Smooth muscle cell (in vitro differentiated cells): ENCODE measurements around the gene VWF. TPM values are rescaled to one million over a fixed set of nuclear protein-coding genes. Genes with fewer than 3 reads are reported as not detected.

Experiments
- DNase-seq: peaks from one replicate; lab custom pipeline; 2025; ENCODE audit not compliant: unreplicated experiment; lab: John Stamatoyannopoulos, UW
- H2AFZ ChIP-seq: fragments of 200-600 bp; sonication (generic); 2 replicates; pipeline ENCODE4 v1.6.0; 2016; ENCODE audit warnings: antibody characterized with exemption, low read depth, mild to moderate bottlenecking
- H3F3A ChIP-seq: fragments of 200-600 bp; sonication (generic); 2 replicates; pipeline ENCODE4 v1.6.0; 2017; ENCODE audit warnings: antibody characterized with exemption, low read depth
- H3K27ac ChIP-seq: fragments of 200-600 bp; sonication (generic); 2 replicates; pipeline ENCODE4 v1.5.1; 2016; ENCODE audit warnings: low read depth, mild to moderate bottlenecking
- H3K27me3 ChIP-seq: fragments of 200-600 bp; sonication (generic); 2 replicates; pipeline ENCODE4 v1.6.1; 2016; ENCODE audit warnings: low read depth, mild to moderate bottlenecking
- H3K36me3 ChIP-seq: fragments of 200-600 bp; sonication (generic); 2 replicates; pipeline ENCODE4 v1.5.1; 2016; ENCODE audit warnings: low read depth
- H3K4me1 ChIP-seq: fragments of 200-600 bp; sonication (generic); 2 replicates; pipeline ENCODE4 v1.5.1; 2016; ENCODE audit warnings: low read depth
- H3K4me2 ChIP-seq: fragments of 200-600 bp; sonication (generic); 2 replicates; pipeline ENCODE4 v1.6.0; 2016; ENCODE audit warnings: mild to moderate bottlenecking
- H3K4me3 ChIP-seq: fragments of 200-600 bp; sonication (generic); 2 replicates; pipeline ENCODE4 v1.5.1; 2016; ENCODE audit warnings: mild to moderate bottlenecking
- H3K79me2 ChIP-seq: fragments of 200-600 bp; sonication (generic); 2 replicates; pipeline ENCODE4 v1.6.0; 2016; ENCODE audit warnings: low read depth, mild to moderate bottlenecking
- H3K9ac ChIP-seq: fragments of 200-600 bp; sonication (generic); 2 replicates; pipeline ENCODE4 v1.6.0; 2016; ENCODE audit warnings: low read depth
- H3K9me3 ChIP-seq: fragments of 200-600 bp; sonication (generic); replicated peaks from 2 replicates; pipeline ENCODE4 v1.5.1; 2016; ENCODE audit warnings: low read depth
- H4K20me1 ChIP-seq: fragments of 200-600 bp; sonication (generic); 2 replicates; pipeline ENCODE4 v1.6.0; 2016; ENCODE audit warnings: low read depth
- WGBS: methylation state at CpG from one replicate; pipeline ENCODE4 v1.1.7; 2016; ENCODE audit warnings: low lambda C conversion rate; 5-methylcytosine and 5-hydroxymethylcytosine counted together
- polyA plus RNA-seq: library from polyadenylated mRNA; unstranded; fragments of >200 nt; fragmentation: Nextera tagmentation; extraction: Ambion mirVana; gene quantifications from 2 replicates; pipeline ENCODE4 v1.2.1, GENCODE V29; 2016
- total RNA-seq: library from RNA; depleted of rRNA; stranded (reverse); fragments of >200 nt; gene quantifications from 2 replicates; pipeline ENCODE4 v1.2.3, GENCODE V29; 2014
- TF ChIP-seq, protein P1 (sequence below): fragments of 200-600 bp; sonication (generic); IDR thresholded peaks from 2 replicates; pipeline ENCODE4 v1.5.1; 2017; ENCODE audit warnings: borderline replicate concordance, mild to moderate bottlenecking, antibody characterized with exemption; ENCODE audit not compliant: insufficient read depth, poor library complexity, severe bottlenecking

Gene VWF
- total and polyA plus RNA-seq, 2 experiments from 2014 or later: 0.19 TPM; not detected in 1

DNA sequence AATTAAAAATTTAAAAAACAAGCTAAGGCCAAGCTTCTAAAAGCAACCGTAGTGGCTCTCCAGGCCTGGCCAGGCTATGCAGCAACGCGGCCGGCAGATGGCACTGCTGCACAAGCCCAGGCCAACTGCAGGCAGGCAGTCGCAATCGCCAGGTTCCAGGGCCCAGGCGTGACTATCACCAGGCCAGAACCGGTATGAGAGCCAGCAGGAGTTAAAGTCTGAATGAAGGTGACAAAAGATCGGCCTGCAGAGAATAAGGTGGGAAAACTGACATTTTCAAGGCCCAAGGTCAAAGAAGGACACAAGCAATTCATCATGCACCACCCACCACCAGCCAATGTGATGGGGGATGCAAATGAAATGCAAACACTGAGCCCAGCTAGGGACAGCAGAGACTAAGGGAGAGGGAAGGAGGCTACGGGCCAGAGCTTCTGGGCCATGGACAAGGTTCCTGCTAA is 135.8 kb downstream of the VWF start:
- no peaks in the 10 kb centered on the region for H3K36me3 ChIP-seq
- H3K79me2 ChIP-seq: no peaks in the 10 kb centered on the region
- H3K9me3 ChIP-seq: no peaks in the 10 kb centered on the region
- H3K4me1 ChIP-seq: no peaks in the 10 kb centered on the region
- H2AFZ ChIP-seq: no peak overlapping the region
- TF ChIP-seq, protein P1, sequence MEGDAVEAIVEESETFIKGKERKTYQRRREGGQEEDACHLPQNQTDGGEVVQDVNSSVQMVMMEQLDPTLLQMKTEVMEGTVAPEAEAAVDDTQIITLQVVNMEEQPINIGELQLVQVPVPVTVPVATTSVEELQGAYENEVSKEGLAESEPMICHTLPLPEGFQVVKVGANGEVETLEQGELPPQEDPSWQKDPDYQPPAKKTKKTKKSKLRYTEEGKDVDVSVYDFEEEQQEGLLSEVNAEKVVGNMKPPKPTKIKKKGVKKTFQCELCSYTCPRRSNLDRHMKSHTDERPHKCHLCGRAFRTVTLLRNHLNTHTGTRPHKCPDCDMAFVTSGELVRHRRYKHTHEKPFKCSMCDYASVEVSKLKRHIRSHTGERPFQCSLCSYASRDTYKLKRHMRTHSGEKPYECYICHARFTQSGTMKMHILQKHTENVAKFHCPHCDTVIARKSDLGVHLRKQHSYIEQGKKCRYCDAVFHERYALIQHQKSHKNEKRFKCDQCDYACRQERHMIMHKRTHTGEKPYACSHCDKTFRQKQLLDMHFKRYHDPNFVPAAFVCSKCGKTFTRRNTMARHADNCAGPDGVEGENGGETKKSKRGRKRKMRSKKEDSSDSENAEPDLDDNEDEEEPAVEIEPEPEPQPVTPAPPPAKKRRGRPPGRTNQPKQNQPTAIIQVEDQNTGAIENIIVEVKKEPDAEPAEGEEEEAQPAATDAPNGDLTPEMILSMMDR: peak; percentile 98
- H3K4me3 ChIP-seq: no peak overlapping the region
- no peak overlapping the region for H3K9ac ChIP-seq
- WGBS: 7% methylated on average over 10 of the region's 10 CpGs
- no peak overlapping the region for H3K4me2 ChIP-seq
- H3K27me3 ChIP-seq: peaks cover 6% of the 10 kb centered on the region
- H3K27ac ChIP-seq: no peak overlapping the region
- no peaks in the 10 kb centered on the region for H3F3A ChIP-seq
- peak; percentile 32 for DNase-seq
- no peaks in the 10 kb centered on the region for H4K20me1 ChIP-seq

DNA sequence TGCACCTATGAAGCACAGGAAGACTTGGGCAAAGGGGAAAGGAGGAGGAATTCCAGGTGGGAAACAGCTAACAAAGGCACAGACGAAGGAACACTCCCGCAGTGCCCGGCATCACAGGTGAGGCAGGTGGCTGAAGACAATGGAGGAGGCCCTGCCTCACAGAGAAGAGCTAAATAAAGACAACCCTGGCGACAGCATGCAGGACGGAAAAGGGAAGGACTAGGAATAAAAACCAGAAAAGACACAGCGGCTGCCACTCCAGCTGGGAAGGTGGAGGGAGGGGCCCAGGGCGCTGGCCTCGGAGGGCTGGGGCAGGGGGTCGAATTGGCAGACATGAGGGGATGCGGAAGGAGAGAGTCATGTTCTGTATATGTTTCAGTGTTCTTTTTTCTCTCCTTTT is 136.4 kb downstream of the VWF start:
- H3K9me3 ChIP-seq: no peaks in the 10 kb centered on the region
- no peaks in the 10 kb centered on the region for H3K36me3 ChIP-seq
- DNase-seq: no peak
- H3K9ac ChIP-seq: no peak overlapping the region
- H2AFZ ChIP-seq: no peak overlapping the region
- H3K4me1 ChIP-seq: no peaks in the 10 kb centered on the region
- 66% methylated on average over 10 of the region's 10 CpGs for WGBS
- H4K20me1 ChIP-seq: no peaks in the 10 kb centered on the region
- H3K79me2 ChIP-seq: no peaks in the 10 kb centered on the region
- H3K27ac ChIP-seq: no peak overlapping the region
- no peaks in the 10 kb centered on the region for H3F3A ChIP-seq
- H3K4me3 ChIP-seq: no peak overlapping the region
- H3K27me3 ChIP-seq: peaks cover 6% of the 10 kb centered on the region
- TF ChIP-seq, protein P1: no peak
- no peak overlapping the region for H3K4me2 ChIP-seq

DNA sequence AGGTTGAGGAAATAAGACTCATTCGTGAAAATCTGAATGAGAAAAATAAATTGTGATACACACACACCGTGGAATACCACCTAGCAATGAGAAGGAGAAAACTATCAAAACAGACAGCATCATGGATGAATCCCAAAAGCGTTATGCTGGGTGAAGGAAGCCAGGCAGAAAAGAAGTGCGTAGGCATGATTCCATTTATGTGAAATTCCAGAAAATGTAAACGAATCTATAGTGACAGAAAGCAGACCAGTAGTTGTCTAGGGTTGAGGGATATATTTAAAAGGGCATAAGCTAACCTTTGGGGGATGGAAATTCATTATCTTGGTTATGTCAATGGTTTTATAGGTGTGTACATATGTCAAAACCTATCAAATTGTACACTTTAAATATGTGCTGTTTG is 136.9 kb downstream of the VWF start:
- peaks cover 6% of the 10 kb centered on the region for H3K27me3 ChIP-seq
- no peak overlapping the region for H3K4me2 ChIP-seq
- no peak for DNase-seq
- H3K36me3 ChIP-seq: no peaks in the 10 kb centered on the region
- no peak overlapping the region for H3K27ac ChIP-seq
- H2AFZ ChIP-seq: no peak overlapping the region
- TF ChIP-seq, protein P1: no peak
- 63% methylated on average over 5 of the region's 5 CpGs for WGBS
- no peaks in the 10 kb centered on the region for H3K9me3 ChIP-seq
- no peak overlapping the region for H3K4me3 ChIP-seq
- no peaks in the 10 kb centered on the region for H3K79me2 ChIP-seq
- no peak overlapping the region for H3K9ac ChIP-seq
- H3F3A ChIP-seq: no peaks in the 10 kb centered on the region
- H3K4me1 ChIP-seq: no peaks in the 10 kb centered on the region
- H4K20me1 ChIP-seq: no peaks in the 10 kb centered on the region

DNA sequence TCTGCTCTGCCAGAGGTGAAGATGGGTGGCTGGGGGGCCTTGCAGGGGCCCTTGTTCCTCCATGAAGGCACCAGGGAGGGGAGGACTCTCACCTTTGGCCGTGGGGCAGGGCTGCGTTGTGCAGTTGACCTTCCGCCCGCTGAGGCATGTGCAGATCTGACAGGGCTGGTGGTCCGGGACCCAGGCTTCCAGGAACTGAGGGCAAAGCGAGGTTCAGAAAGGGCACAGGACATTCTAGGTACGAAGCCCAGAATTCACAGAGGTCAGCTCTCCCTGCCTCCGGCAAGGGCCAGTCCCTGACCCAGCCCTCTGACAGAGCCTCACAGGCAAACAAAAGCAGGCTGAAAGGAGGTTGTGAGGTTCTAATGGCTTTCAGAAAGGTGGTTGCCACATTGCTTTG is 139.0 kb downstream of the VWF start:
- no peak overlapping the region for H3K9ac ChIP-seq
- H3K36me3 ChIP-seq: no peaks in the 10 kb centered on the region
- no peaks in the 10 kb centered on the region for H3K79me2 ChIP-seq
- TF ChIP-seq, protein P1: no peak
- H2AFZ ChIP-seq: no peak overlapping the region
- no peak overlapping the region for H3K4me3 ChIP-seq
- H3K4me1 ChIP-seq: no peaks in the 10 kb centered on the region
- no peak overlapping the region for H3K4me2 ChIP-seq
- no peaks in the 10 kb centered on the region for H4K20me1 ChIP-seq
- H3K27ac ChIP-seq: no peak overlapping the region
- no peaks in the 10 kb centered on the region for H3K9me3 ChIP-seq
- no peak for DNase-seq
- peaks cover 6% of the 10 kb centered on the region for H3K27me3 ChIP-seq
- 83% methylated on average over 8 of the region's 8 CpGs for WGBS
- H3F3A ChIP-seq: no peaks in the 10 kb centered on the region
